Superior temporal gyrus (tissue), 1 donor: ENCODE data around the gene FGGY.
"Not testable (repeated sequence)": the region's sequence is repeated elsewhere in the genome, so short reads cannot be mapped to it uniquely, and the experiment has no call there.

Experiments used
- DNase-seq: peaks from one replicate; pipeline ENCODE4 v3.0.0-alpha.2; 2016; ENCODE audit errors: extremely low spot score

The FGGY gene

DNA sequence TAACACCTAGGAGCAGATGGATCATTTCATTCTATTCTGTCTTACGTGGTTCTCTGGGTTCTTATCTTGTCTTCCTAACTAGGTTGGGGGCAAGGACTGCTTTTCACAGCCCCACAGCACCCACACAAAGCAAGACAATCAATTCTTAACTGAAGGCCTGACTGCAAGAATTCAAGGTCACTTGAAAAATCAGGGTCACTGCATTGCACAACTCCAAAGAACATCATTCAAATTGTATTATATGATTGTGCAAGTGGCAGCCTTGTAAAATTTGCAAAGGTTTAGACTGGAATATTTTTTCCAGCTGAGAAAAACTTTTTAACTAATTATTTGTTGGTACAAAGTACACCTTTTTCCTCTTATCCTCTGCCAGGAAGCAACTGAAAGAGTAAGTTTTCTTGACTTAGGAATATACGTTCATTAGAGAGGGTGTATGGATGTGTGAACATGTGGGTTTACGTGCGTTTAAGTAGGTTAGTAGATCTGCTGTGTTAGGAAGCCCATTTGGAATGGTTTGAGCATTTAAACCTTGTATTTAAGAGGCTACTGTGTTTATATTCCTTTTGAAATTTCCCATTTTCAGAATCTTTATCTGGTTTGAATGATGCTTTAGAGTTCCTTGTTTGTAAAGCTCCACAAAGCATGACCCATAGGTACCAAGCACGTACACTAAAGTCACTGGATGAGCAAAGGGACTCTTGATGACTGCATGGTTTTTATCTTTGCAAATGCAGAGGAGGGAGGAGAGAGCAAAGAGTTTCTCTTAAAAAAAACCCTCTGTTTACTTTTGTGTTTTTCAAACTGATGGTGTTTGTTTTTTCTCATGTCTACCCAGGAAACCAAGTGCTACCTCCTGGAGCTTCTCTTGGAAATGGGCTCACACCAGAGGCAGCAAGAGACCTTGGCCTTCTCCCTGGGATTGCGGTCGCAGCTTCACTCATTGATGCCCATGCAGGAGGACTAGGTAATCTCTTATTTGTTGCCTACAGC, 214.9 kb downstream of the FGGY start:
- DNase-seq: no peak

DNA sequence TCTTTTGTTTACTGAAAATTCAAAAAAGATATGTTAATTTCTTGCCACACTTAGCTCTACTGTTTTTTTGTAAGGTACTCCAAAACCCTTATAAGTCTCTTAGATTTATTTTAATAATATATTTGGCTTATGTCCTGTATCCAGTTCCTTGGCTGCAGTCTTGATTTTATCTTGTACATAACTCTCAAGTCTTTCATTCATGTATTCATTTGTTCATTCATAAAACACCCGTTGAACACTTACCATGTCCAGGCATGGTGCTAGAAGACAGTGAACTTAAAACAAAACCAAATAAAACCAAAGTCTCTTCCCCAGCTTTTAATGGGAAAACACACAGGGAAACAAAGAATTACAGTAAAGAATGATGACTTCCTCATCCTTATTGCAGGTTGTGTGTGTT, 215.8 kb downstream of the FGGY start:
- no peak for DNase-seq

DNA sequence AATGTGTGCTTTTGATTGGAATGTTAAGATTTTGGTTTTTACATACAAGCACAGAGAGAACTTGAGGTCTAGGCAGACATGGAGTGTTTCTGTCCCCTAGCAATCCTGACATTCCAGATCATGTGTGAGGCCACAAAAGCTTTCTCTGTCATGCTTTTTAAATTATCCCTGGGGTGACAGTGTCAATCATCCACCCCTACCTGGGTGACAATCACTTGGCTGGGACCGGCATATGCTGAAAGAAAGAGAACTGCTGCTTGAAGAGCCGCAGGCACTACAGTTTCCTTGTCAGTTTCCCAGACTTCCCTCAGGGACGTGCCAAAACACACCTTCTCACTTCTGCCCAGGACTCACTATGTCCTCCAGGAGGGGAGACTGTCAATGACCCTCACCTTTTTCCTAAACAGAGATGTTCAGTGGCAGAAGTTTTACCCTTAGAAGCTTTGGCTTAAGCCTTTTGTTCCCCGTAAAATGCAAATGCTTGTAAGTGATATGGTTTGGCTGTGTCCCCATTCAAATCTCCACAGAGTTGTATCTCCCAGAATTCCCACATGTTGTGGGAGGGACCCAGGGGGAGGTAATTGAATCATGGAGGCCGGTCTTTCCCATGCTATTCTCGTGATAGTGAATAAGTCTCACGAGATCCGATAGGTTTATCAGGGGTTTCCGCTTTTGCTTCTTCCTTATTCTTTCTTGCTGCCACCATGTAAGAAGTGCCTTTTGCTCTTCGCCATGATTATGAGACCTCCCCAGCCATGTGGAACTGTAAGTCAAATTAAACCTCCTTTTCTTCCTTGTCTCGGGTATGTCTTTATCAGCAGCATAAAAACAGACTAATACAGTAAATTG, 217.4 kb downstream of the FGGY start:
- no peak for DNase-seq

DNA sequence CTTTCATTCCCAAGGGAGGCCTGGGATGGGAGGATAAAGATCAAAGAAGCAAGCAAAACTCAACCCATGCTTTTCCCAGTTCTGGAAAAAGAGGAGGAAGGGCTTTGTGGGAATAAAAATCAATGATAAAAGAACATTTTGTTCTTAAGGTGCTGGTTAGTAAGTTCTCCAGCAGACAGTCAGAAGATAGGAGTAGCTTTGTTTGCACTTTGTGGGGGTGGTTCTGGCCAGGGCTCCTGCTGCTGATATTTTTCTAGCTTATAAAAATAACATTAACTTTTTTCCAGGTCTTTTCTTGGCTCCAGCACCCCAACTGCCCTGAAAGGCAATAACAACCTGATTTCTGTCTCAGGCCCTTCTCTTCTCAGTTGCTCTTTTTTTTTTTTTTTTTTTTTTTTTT, 220.0 kb downstream of the FGGY start:
- no peak for DNase-seq

DNA sequence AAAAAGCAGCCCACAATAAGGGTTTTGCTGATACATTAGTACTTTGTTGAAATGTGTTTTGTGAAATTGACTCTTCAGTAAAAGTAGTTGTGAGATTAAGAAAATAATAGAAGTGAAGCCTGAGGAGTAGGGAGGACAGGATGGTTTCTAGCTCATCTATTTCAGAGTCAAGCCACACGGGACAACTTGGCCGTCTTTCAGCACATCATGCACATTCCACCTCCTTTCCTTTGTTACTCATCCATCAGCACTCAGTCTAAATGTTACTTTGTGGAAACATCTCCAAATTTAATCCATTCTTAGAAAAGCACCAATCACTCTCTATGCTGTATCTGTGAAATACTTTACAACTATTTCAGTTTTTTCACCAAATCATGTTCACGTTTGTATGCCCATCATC, 223.3 kb downstream of the FGGY start:
- no peak for DNase-seq

DNA sequence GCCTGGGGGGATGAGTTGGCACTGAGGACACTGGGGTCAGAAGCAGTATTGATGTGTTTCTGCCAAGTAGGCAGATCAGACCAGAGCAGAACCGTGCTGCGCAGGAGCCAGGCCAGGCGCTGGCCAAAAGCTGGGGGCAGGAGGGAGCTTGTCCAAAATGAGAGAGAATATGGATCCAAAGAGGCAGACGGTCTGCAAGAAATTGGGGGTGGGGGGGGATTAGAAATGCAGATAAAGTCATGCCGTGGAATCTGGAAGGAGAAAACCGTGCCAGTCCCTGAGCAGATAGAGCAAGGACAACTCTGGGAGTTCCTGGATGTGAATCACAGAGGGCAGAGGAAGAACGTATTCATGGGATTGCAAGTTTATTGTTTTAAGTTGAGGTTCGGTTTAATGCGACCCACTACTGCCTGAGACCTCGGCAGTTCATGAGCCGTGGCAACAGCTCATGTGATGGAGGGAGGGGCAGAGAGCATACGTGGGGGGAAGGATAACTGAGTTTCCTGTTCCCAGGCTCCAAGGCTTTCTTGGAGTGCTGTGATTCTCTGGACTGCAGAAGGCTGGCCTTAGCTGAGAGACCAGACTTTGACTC, 224.0 kb downstream of the FGGY start:
- DNase-seq: no peak

DNA sequence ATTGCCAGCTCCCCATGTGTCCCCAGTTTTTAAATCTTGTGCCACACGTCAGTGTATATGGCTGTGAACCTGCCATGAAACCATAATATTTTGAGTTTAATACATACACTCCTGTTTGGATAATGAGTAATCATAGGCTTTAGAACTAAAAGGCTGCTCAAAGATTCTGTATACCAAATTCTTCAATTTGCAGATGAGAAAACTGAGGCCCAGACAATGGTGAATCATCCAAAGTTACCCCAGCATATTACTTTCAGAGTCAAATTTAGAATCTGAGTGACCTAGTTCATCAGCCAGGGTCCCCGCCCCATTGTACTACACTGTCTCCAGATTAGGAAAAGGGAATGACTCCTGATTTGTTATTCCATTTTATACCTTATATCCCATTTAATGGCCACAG, 224.6 kb downstream of the FGGY start:
- DNase-seq: no peak

DNA sequence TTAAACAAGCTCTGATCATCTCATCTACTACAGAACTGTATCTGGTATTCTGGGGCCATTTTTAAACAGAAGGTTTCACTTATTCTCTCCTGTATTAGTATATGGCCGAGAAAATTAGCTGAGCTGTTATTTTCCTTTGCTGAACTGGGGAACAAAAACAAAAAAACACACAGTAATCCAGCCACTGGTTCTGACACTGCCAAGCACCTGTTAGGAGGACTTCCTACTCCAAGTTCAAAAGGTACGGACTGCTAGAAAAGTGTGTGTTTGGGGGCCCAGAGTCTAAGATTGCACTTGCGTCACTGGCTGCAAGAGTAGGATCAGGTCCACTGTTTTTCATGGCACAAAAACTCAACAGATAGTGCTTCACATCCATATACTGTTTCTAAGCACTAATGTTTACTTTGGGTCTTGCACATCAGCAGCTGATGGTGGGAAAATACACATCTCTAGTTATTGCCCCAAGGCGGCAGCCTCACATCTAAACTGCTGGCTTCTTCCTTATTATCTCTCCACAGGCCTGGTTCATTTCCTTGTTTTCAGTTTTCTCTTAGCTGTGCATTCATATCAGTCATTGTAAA, 226.1 kb downstream of the FGGY start:
- DNase-seq: no peak

DNA sequence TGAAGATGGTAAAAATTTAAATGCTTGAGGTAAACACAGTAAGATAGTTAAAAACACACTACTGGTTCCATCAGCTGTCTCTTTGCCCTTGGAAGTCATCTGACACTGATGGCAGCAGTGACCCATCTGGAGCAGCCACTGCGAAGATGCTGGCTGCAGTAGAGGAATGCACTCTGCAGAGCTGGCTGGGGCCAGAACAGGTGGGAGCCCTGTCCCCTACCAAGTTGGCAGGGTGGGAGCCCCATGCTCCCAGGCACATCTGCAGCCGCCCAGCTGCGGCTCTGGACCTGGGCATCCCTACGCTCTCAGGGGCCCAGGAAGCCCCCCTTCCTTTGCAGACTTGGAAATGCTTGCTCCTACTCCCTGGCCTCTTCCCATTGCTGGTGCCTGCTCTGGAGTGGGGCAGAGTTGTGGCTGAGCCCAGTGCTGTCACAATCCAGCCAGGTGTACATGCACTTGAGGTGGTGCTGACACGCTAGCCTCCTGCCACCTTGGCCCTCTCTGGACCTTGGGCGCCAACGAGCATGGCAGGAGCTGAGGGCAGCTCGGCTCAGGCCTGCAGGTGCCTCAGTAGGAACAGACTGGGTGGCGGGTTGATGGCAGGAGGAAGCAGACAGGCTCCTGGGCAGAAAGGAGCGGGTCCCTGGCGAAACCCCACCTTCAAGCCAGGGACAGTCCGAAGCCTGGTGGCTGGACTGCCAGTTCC, 227.0 kb downstream of the FGGY start:
- no peak for DNase-seq

DNA sequence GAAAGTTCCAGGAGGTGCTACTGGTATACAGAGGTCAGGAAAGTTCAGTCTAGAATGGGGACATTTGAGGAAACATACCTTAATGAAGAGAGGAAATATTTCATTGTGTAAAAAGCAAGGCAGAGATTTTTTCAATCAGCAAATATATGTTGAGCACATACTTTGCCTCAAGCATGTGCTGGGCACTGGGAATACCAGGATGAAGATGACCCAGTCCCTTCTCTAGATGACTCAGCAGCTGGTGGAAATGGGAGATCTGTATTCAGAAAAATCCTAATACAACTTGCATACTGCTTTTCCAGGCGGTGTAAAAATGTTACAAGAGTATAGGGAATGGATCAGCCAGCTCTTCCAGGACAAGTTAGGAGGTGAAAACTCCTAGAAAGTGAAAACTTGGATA, 229.3 kb downstream of the FGGY start:
- DNase-seq: no peak

DNA sequence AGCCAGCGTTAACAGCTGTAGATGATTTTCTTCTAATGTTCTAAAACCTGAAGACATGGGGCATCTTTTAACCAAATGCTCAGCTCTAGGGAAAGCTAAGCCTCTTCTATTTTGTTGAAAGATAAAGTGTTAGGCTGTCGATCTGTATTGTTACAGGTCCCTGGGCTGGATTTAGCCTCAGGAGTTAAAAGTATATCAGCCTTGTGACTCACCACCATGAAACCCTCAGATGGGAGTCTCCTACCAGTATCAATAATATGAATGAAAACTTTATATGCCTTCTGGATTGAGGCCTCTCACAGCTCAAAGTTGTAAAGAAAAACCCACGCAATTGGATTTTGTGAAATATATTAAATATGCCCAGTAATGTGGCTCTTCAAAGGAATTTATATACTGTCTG, 231.6 kb downstream of the FGGY start:
- no peak for DNase-seq

DNA sequence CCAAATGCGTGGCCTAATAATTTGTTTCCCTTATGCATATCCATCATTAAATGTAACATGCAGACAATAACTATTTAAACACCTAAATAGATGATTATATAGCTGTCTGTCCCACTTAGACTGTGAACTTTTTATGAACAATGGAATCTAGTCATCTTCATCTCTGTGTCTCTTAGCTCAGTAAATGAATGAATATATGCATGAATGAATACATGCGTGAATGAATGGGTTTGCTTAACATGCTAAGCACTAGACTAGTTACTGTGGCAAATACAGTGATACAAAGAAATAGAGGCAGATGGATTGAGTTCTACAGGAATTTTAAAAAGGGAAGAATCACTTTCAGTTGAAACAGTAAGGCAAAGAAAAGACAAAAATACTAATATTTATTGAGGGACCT, 232.0 kb downstream of the FGGY start:
- DNase-seq: no peak

DNA sequence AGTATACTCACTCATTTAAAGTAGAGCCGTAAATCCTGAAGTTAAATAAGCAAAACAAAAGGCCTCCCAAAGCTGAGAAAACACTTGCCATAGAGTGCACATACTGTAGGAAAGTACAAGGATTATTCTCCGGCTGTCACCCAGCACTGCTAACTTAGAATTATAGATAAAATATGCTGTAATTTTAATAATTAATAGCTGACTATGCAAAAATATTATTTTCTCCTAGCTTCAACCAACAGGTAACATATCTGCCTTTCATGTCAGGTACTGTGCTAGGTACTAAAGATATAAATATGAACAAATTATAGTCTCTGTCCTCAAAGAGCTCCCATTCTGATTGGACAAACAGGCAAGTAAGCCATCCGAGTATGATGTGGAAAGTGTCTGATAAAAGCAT, 233.2 kb downstream of the FGGY start:
- DNase-seq: no peak

DNA sequence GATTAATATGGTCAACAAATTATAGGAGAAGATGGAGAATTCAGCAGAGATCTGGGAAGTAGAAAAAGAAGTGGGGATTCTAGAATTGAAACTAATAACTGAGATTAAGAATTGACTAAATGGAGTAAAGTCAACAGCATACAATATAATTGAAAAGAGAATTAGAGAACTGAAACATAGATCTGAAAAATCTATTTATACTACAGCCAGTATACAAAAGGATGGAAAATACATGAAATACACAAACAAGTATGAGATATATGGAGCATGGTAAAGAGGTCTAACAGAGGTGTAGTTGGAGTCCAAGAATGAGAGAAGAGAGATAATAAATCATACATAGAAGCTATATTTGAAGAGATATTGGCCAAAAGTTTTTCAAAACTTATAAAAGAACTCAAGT, 235.2 kb downstream of the FGGY start:
- no peak for DNase-seq

DNA sequence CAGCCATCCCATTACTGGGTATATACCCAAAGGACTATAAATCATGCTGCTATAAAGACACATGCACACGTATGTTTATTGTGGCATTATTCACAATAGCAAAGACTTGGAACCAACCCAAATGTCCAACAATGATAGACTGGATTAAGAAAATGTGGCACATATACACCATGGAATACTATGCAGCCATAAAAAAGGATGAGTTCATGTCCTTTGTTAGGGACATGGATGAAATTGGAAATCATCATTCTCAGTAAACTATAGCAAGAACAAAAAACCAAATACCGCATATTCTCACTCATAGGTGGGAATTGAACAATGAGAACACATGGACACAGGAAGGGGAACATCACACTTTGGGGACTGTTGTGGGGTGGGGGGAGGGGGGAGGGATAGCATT, 241.6 kb downstream of the FGGY start:
- DNase-seq: not testable (repeated sequence)

DNA sequence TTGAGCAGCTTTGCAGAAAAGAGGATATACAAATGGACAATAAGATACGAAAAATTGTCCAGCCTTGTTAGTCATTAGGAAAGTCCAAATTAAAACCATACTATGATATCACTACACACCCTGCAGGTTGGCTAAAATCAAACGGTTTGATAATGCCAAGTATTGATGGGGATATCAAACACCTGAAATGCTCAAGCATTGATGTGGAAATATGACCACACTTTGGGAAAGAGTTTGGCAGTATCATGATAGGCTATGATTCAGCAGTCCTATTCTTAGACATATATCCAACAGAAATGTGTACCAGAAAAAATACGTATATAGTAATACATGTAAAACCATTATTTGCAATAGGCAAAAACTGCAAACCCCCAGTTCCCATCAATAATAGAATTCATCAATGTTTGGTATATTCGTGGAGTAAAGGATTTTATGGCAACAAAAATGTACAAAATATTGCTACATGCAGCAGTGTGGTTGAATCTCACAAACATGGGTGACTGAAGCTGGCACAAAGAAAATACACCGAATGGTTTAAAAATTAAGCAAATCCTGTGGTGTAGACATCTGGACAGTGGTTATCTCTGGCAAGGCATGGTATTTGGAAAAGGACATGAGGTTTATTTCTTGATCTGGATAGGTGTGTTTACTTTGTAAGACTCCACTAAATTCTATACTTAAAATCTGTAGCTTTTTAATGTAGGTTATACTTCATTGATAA, 243.2 kb downstream of the FGGY start:
- DNase-seq: no peak

DNA sequence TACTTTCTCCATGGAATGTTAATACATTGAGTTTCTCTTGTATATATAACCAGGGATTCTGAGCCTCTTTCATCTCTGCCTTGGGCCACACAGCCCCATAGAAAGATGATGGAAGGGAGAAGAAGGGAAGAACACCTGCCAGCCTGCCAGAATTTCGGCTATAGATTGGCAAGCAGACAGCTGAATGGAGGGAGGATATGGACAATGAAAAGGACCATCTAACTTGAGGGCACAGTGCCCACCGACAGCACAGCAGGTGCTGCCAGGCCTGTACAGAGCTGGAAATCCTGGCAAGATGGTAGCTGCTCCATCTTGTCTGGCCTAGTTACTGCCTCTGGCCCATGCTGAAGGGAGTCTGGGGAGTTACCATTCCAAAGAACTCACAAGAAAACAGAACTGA, 244.3 kb downstream of the FGGY start:
- DNase-seq: no peak

DNA sequence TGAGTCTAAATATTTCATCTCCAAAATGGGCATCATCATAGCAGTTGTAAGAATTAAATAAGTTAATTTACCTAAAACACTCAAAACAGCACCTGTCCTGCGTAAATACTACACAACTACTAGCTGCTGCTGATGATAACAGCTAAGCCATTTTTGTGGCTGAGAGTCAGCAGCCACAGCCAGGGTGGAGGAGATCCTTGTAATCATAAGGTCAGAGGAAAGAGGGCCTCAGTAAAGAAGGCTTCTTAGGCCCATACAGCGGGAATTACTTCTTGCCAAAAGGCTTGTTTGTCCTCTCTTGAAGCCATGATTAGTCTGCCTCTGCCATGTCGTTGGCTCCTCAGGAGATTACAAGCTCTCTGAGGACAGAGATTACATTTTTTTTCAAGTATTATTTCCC, 245.0 kb downstream of the FGGY start:
- DNase-seq: no peak

DNA sequence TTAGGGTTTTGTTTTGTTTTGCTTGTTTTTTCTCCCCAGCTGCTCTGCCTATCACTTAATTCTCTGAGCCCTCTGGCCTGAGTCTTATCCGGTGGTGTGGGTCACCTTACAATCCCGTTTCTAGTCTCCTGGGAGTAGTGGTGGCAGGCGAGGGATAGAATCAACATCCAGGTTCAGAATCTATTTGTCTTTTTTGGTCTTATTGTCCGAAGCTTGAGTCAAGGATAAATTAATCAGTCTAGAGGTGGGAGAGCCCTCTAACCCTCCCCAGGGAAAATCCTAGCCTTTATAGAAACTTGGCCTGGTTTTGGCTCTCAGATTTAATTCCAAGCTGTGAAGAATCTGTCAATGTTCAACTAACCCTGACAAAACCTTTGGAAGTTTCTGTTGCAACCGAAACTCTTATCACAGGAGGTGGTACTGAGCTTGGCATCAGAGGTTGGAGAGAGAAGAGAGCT, 246.3 kb downstream of the FGGY start:
- no peak for DNase-seq

DNA sequence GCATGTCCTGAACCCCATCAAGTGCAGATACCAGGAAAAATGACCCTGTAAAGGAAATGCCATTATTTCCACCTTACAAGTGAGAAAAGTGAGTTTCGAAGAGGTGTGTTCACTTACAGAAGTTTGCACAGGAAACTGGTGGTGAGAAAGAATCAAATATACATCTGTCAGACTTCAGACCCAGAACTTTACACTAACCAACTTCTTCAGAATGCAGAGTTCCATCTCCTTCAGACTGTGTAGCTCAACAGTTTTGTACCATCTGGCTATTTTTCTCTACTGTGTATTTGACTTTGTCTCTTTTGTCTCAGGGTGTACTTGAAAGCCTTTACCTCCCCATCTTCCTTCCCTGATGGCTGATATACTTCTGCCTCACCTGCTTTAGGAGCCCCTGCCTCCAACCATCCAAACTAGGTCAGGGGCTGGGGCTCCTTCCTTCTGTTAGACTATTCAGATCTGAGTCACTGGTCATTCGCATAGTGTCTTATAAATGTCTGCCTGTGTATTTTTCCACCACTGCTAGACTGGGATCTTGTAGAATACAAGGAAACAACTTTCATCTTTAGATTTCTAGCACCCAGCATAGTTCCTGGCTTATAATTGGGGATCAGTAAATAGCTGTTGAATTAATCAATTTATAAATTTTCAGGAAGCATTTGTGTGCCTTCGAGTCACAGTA, 247.9 kb downstream of the FGGY start:
- DNase-seq: no peak
